SK-N-SH treated with all-trans-retinoic acid at 6 μM for 48 hours (cell line): ENCODE results near the gene NKD1.

Experiments used
- ATAC-seq: fragments of 200-7000 bp; cut with Tn5 transposase; 3 replicates; pipeline ENCODE4 v1.9.1; 2020; ENCODE audit warnings: mild to moderate bottlenecking, moderate library complexity
- ARNTL ChIP-seq: fragments of 450-650 bp; formaldehyde crosslinking; IDR thresholded peaks from 2 replicates; pipeline ENCODE4 v1.5.0; 2020; ENCODE audit warnings: low read depth, mild to moderate bottlenecking, moderate library complexity, borderline replicate concordance
- BACH2 ChIP-seq: fragments of 250-450 bp; sonication (Bioruptor Pico); IDR thresholded peaks from 2 replicates; pipeline ENCODE4 v1.9.0; 2021; ENCODE audit warnings: mild to moderate bottlenecking, borderline replicate concordance
- CSDC2 ChIP-seq: fragments of 250-450 bp; sonication (Bioruptor Pico); IDR thresholded peaks from 2 replicates; pipeline ENCODE4 v1.5.0; 2020; ENCODE audit warnings: mild to moderate bottlenecking, moderate library complexity
- ESRRG ChIP-seq: fragments of 250-450 bp; sonication (Bioruptor Pico); IDR thresholded peaks from 2 replicates; pipeline ENCODE4 v1.6.1; 2021; ENCODE audit warnings: mild to moderate bottlenecking
- GLIS3 ChIP-seq: fragments of 250-450 bp; sonication (Bioruptor Pico); IDR thresholded peaks from 2 replicates; pipeline ENCODE4 v1.5.0; 2020; ENCODE audit warnings: mild to moderate bottlenecking, moderate library complexity
- ISL1 ChIP-seq: fragments of 250-450 bp; sonication (Bioruptor Pico); IDR thresholded peaks from 2 replicates; pipeline ENCODE4 v2.1.2; 2022; ENCODE audit warnings: mild to moderate bottlenecking, moderate library complexity
- OSR1 ChIP-seq: fragments of 250-450 bp; sonication (Bioruptor Pico); IDR thresholded peaks from 2 replicates; pipeline ENCODE4 v1.8.0; 2022; ENCODE audit warnings: moderate library complexity, mild to moderate bottlenecking, inconsistent platforms
- PPARA ChIP-seq: fragments of 250-450 bp; sonication (Bioruptor Pico); IDR thresholded peaks from 2 replicates; pipeline ENCODE4 v1.5.0; 2020; ENCODE audit warnings: mild to moderate bottlenecking, borderline replicate concordance
- RARB ChIP-seq: fragments of 250-450 bp; sonication (Bioruptor Pico); IDR thresholded peaks from 2 replicates; pipeline ENCODE4 v1.8.0; 2021; ENCODE audit warnings: mild to moderate bottlenecking, moderate library complexity
- SNAI2 ChIP-seq: fragments of 250-450 bp; sonication (Bioruptor Pico); IDR thresholded peaks from 2 replicates; pipeline ENCODE4 v1.5.0; 2020; ENCODE audit warnings: mild to moderate bottlenecking, moderate library complexity
- TCF4 ChIP-seq: fragments of 250-450 bp; sonication (Bioruptor Pico); IDR thresholded peaks from 2 replicates; pipeline ENCODE4 v1.8.0; 2021; ENCODE audit warnings: mild to moderate bottlenecking, moderate library complexity, borderline replicate concordance
- TOX ChIP-seq: fragments of 250-450 bp; sonication (Bioruptor Pico); IDR thresholded peaks from 2 replicates; pipeline ENCODE4 v1.8.0; 2021; ENCODE audit warnings: mild to moderate bottlenecking, moderate library complexity, borderline replicate concordance
- ZC3H10 ChIP-seq: fragments of 250-450 bp; sonication (Bioruptor Pico); IDR thresholded peaks from 2 replicates; pipeline ENCODE4 v1.5.1; 2021; ENCODE audit warnings: mild to moderate bottlenecking, moderate library complexity
- ZFP3 ChIP-seq: fragments of 250-450 bp; sonication (Bioruptor Pico); IDR thresholded peaks from 2 replicates; pipeline ENCODE4 v1.5.0; 2020; ENCODE audit warnings: mild to moderate bottlenecking, moderate library complexity
- ZFP30 ChIP-seq: fragments of 450-650 bp; formaldehyde crosslinking; IDR thresholded peaks from 2 replicates; pipeline ENCODE4 v1.5.0; 2022; ENCODE audit warnings: mild to moderate bottlenecking, moderate library complexity
- ZNF565 ChIP-seq: fragments of 450-650 bp; formaldehyde crosslinking; conservative IDR thresholded peaks from 2 replicates; pipeline ENCODE4 v1.5.0; 2020; ENCODE audit warnings: low read depth, mild to moderate bottlenecking, moderate library complexity
- ZNF70 ChIP-seq: fragments of 450-650 bp; formaldehyde crosslinking; IDR thresholded peaks from 2 replicates; pipeline ENCODE4 v1.5.0; 2020; ENCODE audit warnings: mild to moderate bottlenecking, moderate library complexity
- ZNF8 ChIP-seq: fragments of 450-650 bp; formaldehyde crosslinking; IDR thresholded peaks from 2 replicates; pipeline ENCODE4 v1.5.0; 2020; ENCODE audit warnings: mild to moderate bottlenecking, moderate library complexity
- TF ChIP-seq, protein P1 (sequence below): fragments of 250-450 bp; sonication (Bioruptor Pico); IDR thresholded peaks from 2 replicates; pipeline ENCODE4 v1.5.1; 2020; ENCODE audit warnings: low read depth, mild to moderate bottlenecking, moderate library complexity
- TF ChIP-seq, protein P2 (sequence below): fragments of 250-450 bp; sonication (Bioruptor Pico); IDR thresholded peaks from 2 replicates; pipeline ENCODE4 v1.8.0; 2020; ENCODE audit warnings: mild to moderate bottlenecking, moderate library complexity, borderline replicate concordance
- TF ChIP-seq, protein P3 (sequence below): fragments of 250-450 bp; sonication (Bioruptor Pico); IDR thresholded peaks from 2 replicates; pipeline ENCODE4 v1.5.1; 2021; ENCODE audit warnings: mild to moderate bottlenecking, moderate library complexity
- TF ChIP-seq, protein P4 (sequence below): fragments of 250-450 bp; sonication (Bioruptor Pico); IDR thresholded peaks from 2 replicates; pipeline ENCODE4 v1.5.0; 2020; ENCODE audit warnings: mild to moderate bottlenecking, moderate library complexity

The NKD1 gene

DNA sequence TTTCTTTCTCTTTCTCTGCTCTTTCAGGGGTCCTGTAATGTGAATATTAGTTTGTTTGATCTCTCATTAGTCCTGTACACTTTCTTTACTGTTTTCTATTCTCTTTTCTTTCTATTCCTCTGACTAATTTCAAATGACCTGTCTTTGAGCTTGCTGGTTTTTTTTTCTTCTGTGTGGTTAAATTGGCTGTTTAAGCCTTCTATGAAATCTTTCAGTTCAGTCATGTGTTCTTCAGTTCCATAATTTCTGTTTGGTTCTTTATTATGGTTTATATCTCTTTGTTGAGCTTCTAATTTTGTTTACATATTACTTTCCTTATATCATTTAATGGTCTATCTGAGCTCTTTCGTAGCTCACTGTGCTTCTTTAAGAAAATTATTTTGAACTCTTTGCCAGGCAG is 31.3 kb upstream of the NKD1 start:
- TF ChIP-seq GLIS3 (no peak), PPARA (CRISPR knock-in tag) (no peak), ARNTL (CRISPR knock-in tag) (no peak), SNAI2 (CRISPR knock-in tag) (no peak), ZNF565 (CRISPR knock-in tag) (no peak), TCF4 (CRISPR knock-in tag) (no peak), ZNF8 (CRISPR knock-in tag) (no peak), ZFP3 (CRISPR knock-in tag) (no peak), ZC3H10 (CRISPR knock-in tag) (no peak), ESRRG (CRISPR knock-in tag) (no peak), ZFP30 (CRISPR knock-in tag) (no peak), ISL1 (CRISPR knock-in tag) (no peak)
- TF ChIP-seq, protein P1, sequence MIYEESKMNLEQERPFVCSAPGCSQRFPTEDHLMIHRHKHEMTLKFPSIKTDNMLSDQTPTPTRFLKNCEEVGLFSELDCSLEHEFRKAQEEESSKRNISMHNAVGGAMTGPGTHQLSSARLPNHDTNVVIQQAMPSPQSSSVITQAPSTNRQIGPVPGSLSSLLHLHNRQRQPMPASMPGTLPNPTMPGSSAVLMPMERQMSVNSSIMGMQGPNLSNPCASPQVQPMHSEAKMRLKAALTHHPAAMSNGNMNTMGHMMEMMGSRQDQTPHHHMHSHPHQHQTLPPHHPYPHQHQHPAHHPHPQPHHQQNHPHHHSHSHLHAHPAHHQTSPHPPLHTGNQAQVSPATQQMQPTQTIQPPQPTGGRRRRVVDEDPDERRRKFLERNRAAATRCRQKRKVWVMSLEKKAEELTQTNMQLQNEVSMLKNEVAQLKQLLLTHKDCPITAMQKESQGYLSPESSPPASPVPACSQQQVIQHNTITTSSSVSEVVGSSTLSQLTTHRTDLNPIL (CRISPR knock-in tag): no peak
- TF ChIP-seq, protein P2, sequence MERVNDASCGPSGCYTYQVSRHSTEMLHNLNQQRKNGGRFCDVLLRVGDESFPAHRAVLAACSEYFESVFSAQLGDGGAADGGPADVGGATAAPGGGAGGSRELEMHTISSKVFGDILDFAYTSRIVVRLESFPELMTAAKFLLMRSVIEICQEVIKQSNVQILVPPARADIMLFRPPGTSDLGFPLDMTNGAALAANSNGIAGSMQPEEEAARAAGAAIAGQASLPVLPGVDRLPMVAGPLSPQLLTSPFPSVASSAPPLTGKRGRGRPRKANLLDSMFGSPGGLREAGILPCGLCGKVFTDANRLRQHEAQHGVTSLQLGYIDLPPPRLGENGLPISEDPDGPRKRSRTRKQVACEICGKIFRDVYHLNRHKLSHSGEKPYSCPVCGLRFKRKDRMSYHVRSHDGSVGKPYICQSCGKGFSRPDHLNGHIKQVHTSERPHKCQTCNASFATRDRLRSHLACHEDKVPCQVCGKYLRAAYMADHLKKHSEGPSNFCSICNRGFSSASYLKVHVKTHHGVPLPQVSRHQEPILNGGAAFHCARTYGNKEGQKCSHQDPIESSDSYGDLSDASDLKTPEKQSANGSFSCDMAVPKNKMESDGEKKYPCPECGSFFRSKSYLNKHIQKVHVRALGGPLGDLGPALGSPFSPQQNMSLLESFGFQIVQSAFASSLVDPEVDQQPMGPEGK (CRISPR knock-in tag): no peak
- ATAC-seq: no peak

DNA sequence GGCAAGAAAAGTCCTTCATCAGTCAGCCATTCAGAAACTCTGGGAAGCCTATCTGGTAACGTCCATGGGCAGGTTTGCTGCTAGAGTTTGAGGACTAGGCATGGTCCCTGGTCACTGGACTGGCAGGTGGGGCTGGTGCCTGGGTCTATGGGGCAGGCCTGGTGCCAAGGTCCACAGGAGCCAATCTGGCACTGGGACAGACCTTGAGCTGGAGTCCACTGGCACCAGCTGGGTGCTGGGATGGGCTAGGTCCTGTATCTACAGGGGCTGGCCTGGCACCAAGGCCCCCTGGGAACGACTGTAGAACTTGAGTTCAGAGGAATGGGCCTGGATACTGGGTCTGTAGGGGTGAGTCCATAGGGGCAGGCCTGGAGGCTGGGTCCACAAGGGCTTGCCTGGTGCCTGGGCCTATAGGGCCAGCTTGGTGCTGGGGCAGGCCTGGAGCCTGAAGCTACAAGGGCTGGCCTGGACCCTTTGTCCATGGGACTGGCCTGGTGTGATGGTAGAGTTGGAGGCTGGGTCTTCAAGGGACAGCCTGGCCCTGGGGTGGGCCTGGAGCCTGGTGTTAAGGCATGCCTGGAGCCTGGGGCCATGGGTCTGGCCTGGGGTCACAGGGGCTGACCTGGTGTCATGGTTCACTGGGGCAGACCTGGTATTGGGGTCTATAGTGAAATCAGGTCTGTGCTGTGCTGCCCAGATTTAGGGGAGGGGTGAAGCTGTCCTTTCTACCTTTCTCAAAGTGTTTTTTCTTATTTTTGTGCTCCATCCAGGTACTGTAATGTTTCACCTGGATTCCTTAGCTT is 30.5 kb upstream of the NKD1 start:
- ATAC-seq: no peak
- TF ChIP-seq SNAI2 (CRISPR knock-in tag) (no peak), ZFP30 (CRISPR knock-in tag) (no peak), BACH2 (no peak), PPARA (CRISPR knock-in tag) (no peak), TOX (no peak)
- TF ChIP-seq, protein P3, sequence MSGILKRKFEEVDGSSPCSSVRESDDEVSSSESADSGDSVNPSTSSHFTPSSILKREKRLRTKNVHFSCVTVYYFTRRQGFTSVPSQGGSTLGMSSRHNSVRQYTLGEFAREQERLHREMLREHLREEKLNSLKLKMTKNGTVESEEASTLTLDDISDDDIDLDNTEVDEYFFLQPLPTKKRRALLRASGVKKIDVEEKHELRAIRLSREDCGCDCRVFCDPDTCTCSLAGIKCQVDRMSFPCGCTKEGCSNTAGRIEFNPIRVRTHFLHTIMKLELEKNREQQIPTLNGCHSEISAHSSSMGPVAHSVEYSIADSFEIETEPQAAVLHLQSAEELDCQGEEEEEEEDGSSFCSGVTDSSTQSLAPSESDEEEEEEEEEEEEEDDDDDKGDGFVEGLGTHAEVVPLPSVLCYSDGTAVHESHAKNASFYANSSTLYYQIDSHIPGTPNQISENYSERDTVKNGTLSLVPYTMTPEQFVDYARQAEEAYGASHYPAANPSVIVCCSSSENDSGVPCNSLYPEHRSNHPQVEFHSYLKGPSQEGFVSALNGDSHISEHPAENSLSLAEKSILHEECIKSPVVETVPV (CRISPR knock-in tag): no peak

DNA sequence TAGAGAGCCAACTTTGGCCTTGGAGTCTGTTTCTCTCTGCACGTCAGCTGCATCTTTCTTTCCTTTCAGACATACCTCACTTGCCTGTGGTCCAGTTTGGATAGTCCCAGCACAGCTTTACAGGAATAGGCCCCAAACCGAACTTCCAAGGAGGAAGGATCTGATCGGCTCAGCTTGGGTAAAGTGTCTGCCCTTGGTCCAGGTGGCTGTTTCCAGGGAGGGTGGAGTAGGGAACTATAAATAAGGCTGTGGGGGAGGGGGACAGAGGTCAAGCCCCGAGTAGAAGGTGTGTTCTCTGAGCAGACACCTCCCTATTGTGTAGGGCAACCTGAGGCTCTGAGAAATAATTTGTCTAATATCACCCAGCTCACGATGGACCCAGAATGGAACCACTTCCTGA is 29.2 kb upstream of the NKD1 start:
- no peak for ATAC-seq
- TF ChIP-seq TCF4 (CRISPR knock-in tag) (no peak), ESRRG (CRISPR knock-in tag) (no peak), GLIS3 (no peak), RARB (CRISPR knock-in tag) (no peak), ARNTL (CRISPR knock-in tag) (no peak), ISL1 (CRISPR knock-in tag) (no peak), SNAI2 (CRISPR knock-in tag) (no peak), OSR1 (CRISPR knock-in tag) (no peak), ZNF70 (no peak), ZNF565 (CRISPR knock-in tag) (no peak), CSDC2 (CRISPR knock-in tag) (no peak), BACH2 (no peak), PPARA (CRISPR knock-in tag) (no peak), TOX (no peak)
- TF ChIP-seq, protein P3 (CRISPR knock-in tag): no peak

DNA sequence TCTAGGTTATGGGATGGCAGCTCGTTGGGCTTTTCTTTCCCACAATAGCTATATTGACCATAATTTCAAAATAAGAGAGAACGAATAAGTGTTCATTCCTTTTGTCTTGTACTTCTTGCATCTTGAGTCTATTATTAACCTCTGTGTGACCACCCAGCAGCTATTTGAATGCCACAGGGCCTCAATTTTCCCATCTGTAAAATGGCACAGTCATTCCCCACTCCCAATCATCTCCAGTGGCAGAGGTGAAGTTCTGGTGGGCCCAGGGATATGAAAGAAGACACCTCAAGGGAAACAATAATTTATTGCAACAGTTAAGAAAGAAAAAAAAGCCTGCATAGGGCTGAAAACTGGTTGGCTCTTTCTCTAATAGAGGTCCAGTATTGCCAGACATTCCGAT is 28.6 kb upstream of the NKD1 start:
- no peak for ATAC-seq
- TF ChIP-seq BACH2 (no peak), ZFP30 (CRISPR knock-in tag) (no peak), CSDC2 (CRISPR knock-in tag) (no peak), ARNTL (CRISPR knock-in tag) (no peak), SNAI2 (CRISPR knock-in tag) (no peak), ZC3H10 (CRISPR knock-in tag) (no peak), TOX (no peak), ZFP3 (CRISPR knock-in tag) (no peak), ISL1 (CRISPR knock-in tag) (no peak)
- TF ChIP-seq, protein P4, sequence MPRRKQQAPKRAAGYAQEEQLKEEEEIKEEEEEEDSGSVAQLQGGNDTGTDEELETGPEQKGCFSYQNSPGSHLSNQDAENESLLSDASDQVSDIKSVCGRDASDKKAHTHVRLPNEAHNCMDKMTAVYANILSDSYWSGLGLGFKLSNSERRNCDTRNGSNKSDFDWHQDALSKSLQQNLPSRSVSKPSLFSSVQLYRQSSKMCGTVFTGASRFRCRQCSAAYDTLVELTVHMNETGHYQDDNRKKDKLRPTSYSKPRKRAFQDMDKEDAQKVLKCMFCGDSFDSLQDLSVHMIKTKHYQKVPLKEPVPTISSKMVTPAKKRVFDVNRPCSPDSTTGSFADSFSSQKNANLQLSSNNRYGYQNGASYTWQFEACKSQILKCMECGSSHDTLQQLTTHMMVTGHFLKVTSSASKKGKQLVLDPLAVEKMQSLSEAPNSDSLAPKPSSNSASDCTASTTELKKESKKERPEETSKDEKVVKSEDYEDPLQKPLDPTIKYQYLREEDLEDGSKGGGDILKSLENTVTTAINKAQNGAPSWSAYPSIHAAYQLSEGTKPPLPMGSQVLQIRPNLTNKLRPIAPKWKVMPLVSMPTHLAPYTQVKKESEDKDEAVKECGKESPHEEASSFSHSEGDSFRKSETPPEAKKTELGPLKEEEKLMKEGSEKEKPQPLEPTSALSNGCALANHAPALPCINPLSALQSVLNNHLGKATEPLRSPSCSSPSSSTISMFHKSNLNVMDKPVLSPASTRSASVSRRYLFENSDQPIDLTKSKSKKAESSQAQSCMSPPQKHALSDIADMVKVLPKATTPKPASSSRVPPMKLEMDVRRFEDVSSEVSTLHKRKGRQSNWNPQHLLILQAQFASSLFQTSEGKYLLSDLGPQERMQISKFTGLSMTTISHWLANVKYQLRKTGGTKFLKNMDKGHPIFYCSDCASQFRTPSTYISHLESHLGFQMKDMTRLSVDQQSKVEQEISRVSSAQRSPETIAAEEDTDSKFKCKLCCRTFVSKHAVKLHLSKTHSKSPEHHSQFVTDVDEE (CRISPR knock-in tag): no peak
- TF ChIP-seq, protein P1 (CRISPR knock-in tag): no peak
